ENCODE results near the gene GLDN.

GRCh38 chr15:51325167-51325566, 16.3 kb upstream of the GLDN start:
- TF ChIP-seq CTCF (conservative IDR thresholded peaks at IDR 0.05; ENCODE audit: low read depth, low read length) (no peak), EZH2phosphoT487 (IDR thresholded peaks at IDR 0.05; ENCODE audit: borderline replicate concordance, low read length) (no peak)
